ENCODE results near the gene NCMAP.

NCMAP gene

GRCh38 chr1:24568475-24568874 is 12.6 kb downstream of the NCMAP start:
- no CpG with 5 or more reads among the region's 2 CpGs for whole genome bisulfite sequencing, 2 donors (ENCODE audit: extremely low coverage in 2 of 2, insufficient read length in 2 of 2, insufficient replicate concordance in 1 of 2)

GRCh38 chr1:24570265-24571125 is 14.6 kb downstream of the NCMAP start:
- Histone ChIP-seq H3K23ac (ENCODE audit: low read depth, low read length, poor library complexity) (no peak overlapping the region), H3K14ac (ENCODE audit: low read length) (no peak overlapping the region), H3K4me1 (ENCODE audit: control insufficient read depth in 2 of 2, insufficient read depth in 1 of 2, low read depth in 1 of 2, low read length in 2 of 2) (no peaks in the 10 kb centered on the region), H3K9me3 (replicated peaks in 1 of 2; ENCODE audit: control insufficient read depth in 2 of 2, insufficient read depth in 1 of 2, low read depth in 1 of 2, low read length in 2 of 2) (no peaks in the 10 kb centered on the region), H4K91ac (ENCODE audit: low read depth, low read length, poor library complexity) (no peak overlapping the region), H3K27ac (replicated peaks; ENCODE audit: low read length) (no peak overlapping the region), H3K4me2 (ENCODE audit: insufficient read depth, low read length, poor library complexity, severe bottlenecking) (no peak overlapping the region), H3K27me3 (ENCODE audit: control insufficient read depth in 3 of 3, insufficient read depth in 3 of 3, low read depth in 1 of 3, low read length in 3 of 3) (peaks cover 0 to 12% (median 0%) of the 10 kb centered on the region in 3 experiments), H2BK12ac (ENCODE audit: low read length) (no peak overlapping the region), H4K8ac (ENCODE audit: low read depth, low read length) (no peak overlapping the region), H2AK5ac (ENCODE audit: low read depth, low read length) (no peak overlapping the region), H3K36me3 (replicated peaks in 1 of 2; ENCODE audit: control insufficient read depth in 2 of 2, insufficient read depth in 2 of 2, low read length in 2 of 2) (no peaks in the 10 kb centered on the region), H3K4me3 (ENCODE audit: low read length in 2 of 2) (no peak overlapping the region), H2BK15ac (ENCODE audit: low read length) (no peak overlapping the region), H2BK120ac (ENCODE audit: low read depth, low read length) (no peak overlapping the region), H3K79me1 (ENCODE audit: low read depth, low read length) (no peaks in the 10 kb centered on the region), H2AFZ (ENCODE audit: low read length) (no peak overlapping the region), H3K9ac (ENCODE audit: low read depth, low read length, poor library complexity) (no peak overlapping the region), H3K18ac (ENCODE audit: low read length) (no peak overlapping the region), H2BK5ac (ENCODE audit: low read length) (no peak overlapping the region), H3K4ac (ENCODE audit: low read length) (no peak overlapping the region)
- no peak for DNase-seq (ENCODE audit: low spot score)
- WGBS, 2 donors (ENCODE audit: extremely low coverage in 2 of 2, insufficient read length in 2 of 2, insufficient replicate concordance in 1 of 2): no CpG with 5 or more reads among the region's 10 CpGs

More at GRCh38 chr1:24568475-24568874, 12.6 kb downstream of the NCMAP start:
- Histone ChIP-seq H3K14ac (ENCODE audit: low read length) (no peak overlapping the region), H3K9ac (ENCODE audit: low read depth, low read length, poor library complexity) (no peak overlapping the region), H3K79me1 (ENCODE audit: low read depth, low read length) (no peaks in the 10 kb centered on the region), H2AFZ (ENCODE audit: low read length) (no peak overlapping the region), H2BK12ac (ENCODE audit: low read length) (no peak overlapping the region), H2AK5ac (ENCODE audit: low read depth, low read length) (no peak overlapping the region), H3K27me3 (ENCODE audit: control insufficient read depth in 3 of 3, insufficient read depth in 3 of 3, low read depth in 1 of 3, low read length in 3 of 3) (peaks cover 0 to 12% (median 0%) of the 10 kb centered on the region in 3 experiments), H2BK5ac (ENCODE audit: low read length) (no peak overlapping the region), H2BK120ac (ENCODE audit: low read depth, low read length) (no peak overlapping the region), H4K8ac (ENCODE audit: low read depth, low read length) (no peak overlapping the region), H3K23ac (ENCODE audit: low read depth, low read length, poor library complexity) (no peak overlapping the region), H3K4ac (ENCODE audit: low read length) (no peak overlapping the region), H3K4me1 (ENCODE audit: control insufficient read depth in 2 of 2, insufficient read depth in 1 of 2, low read depth in 1 of 2, low read length in 2 of 2) (no peaks in the 10 kb centered on the region), H3K27ac (replicated peaks; ENCODE audit: low read length) (no peak overlapping the region), H4K91ac (ENCODE audit: low read depth, low read length, poor library complexity) (no peak overlapping the region), H2BK15ac (ENCODE audit: low read length) (no peak overlapping the region), H3K4me3 (ENCODE audit: low read length in 2 of 2) (no peak overlapping the region), H3K9me3 (replicated peaks in 1 of 2; ENCODE audit: control insufficient read depth in 2 of 2, insufficient read depth in 1 of 2, low read depth in 1 of 2, low read length in 2 of 2) (no peaks in the 10 kb centered on the region), H3K4me2 (ENCODE audit: insufficient read depth, low read length, poor library complexity, severe bottlenecking) (no peak overlapping the region), H3K18ac (ENCODE audit: low read length) (no peak overlapping the region), H3K36me3 (replicated peaks in 1 of 2; ENCODE audit: control insufficient read depth in 2 of 2, insufficient read depth in 2 of 2, low read length in 2 of 2) (no peaks in the 10 kb centered on the region)
- no peak for DNase-seq (ENCODE audit: low spot score)

- Histone ChIP-seq H3K14ac (ENCODE audit: low read length) (no peak overlapping the region), H3K36me3 (replicated peaks in 1 of 2; ENCODE audit: control insufficient read depth in 2 of 2, insufficient read depth in 2 of 2, low read length in 2 of 2) (no peaks in the 10 kb centered on the region), H2BK120ac (ENCODE audit: low read depth, low read length) (no peak overlapping the region), H3K4me3 (ENCODE audit: low read length in 2 of 2) (peak overlapping the region in 1 of 2 donors; percentile 46), H3K27me3 (ENCODE audit: control insufficient read depth in 3 of 3, insufficient read depth in 3 of 3, low read depth in 1 of 3, low read length in 3 of 3) (peaks cover 0 to 12% (median 0%) of the 10 kb centered on the region in 3 experiments), H4K91ac (ENCODE audit: low read depth, low read length, poor library complexity) (no peak overlapping the region), H2AFZ (ENCODE audit: low read length) (no peak overlapping the region), H4K8ac (ENCODE audit: low read depth, low read length) (no peak overlapping the region), H2BK5ac (ENCODE audit: low read length) (no peak overlapping the region), H3K79me1 (ENCODE audit: low read depth, low read length) (no peaks in the 10 kb centered on the region), H3K27ac (replicated peaks; ENCODE audit: low read length) (no peak overlapping the region), H2BK12ac (ENCODE audit: low read length) (no peak overlapping the region), H3K4me1 (ENCODE audit: control insufficient read depth in 2 of 2, insufficient read depth in 1 of 2, low read depth in 1 of 2, low read length in 2 of 2) (peaks cover 0 to 7% of the 10 kb centered on the region in 2 donors), H3K4ac (ENCODE audit: low read length) (no peak overlapping the region), H3K18ac (ENCODE audit: low read length) (peak overlapping the region; percentile 71), H3K9ac (ENCODE audit: low read depth, low read length, poor library complexity) (no peak overlapping the region), H2BK15ac (ENCODE audit: low read length) (no peak overlapping the region), H3K9me3 (replicated peaks in 1 of 2; ENCODE audit: control insufficient read depth in 2 of 2, insufficient read depth in 1 of 2, low read depth in 1 of 2, low read length in 2 of 2) (no peaks in the 10 kb centered on the region), H3K23ac (ENCODE audit: low read depth, low read length, poor library complexity) (peak overlapping the region; percentile 75), H3K4me2 (ENCODE audit: insufficient read depth, low read length, poor library complexity, severe bottlenecking) (no peak overlapping the region), H2AK5ac (ENCODE audit: low read depth, low read length) (no peak overlapping the region)
- WGBS, 2 donors (ENCODE audit: extremely low coverage in 2 of 2, insufficient read length in 2 of 2, insufficient replicate concordance in 1 of 2): no CpG with 5 or more reads among the region's 9 CpGs
- DNase-seq (ENCODE audit: low spot score): no peak
Measured at GRCh38 chr1:24572301-24572700, 16.4 kb downstream of the NCMAP start.

- Histone ChIP-seq H2AK5ac (ENCODE audit: low read depth, low read length) (no peak overlapping the region), H3K27me3 (ENCODE audit: control insufficient read depth in 3 of 3, insufficient read depth in 3 of 3, low read depth in 1 of 3, low read length in 3 of 3) (peaks cover 0 to 9% (median 0%) of the 10 kb centered on the region in 3 experiments), H2BK5ac (ENCODE audit: low read length) (no peak overlapping the region), H4K8ac (ENCODE audit: low read depth, low read length) (peak overlapping the region; percentile 82), H2BK120ac (ENCODE audit: low read depth, low read length) (no peak overlapping the region), H3K4ac (ENCODE audit: low read length) (no peak overlapping the region), H3K79me1 (ENCODE audit: low read depth, low read length) (no peaks in the 10 kb centered on the region), H3K4me3 (ENCODE audit: low read length in 2 of 2) (no peak overlapping the region), H2BK12ac (ENCODE audit: low read length) (peak overlapping the region; percentile 90), H3K18ac (ENCODE audit: low read length) (peak overlapping the region; percentile 81), H2AFZ (ENCODE audit: low read length) (peak overlapping the region; percentile 74), H2BK15ac (ENCODE audit: low read length) (peak overlapping the region; percentile 64), H3K14ac (ENCODE audit: low read length) (peak overlapping the region; percentile 84), H3K36me3 (replicated peaks in 1 of 2; ENCODE audit: control insufficient read depth in 2 of 2, insufficient read depth in 2 of 2, low read length in 2 of 2) (no peaks in the 10 kb centered on the region), H3K9ac (ENCODE audit: low read depth, low read length, poor library complexity) (peak overlapping the region; percentile 77), H3K4me2 (ENCODE audit: insufficient read depth, low read length, poor library complexity, severe bottlenecking) (no peak overlapping the region), H3K23ac (ENCODE audit: low read depth, low read length, poor library complexity) (peak overlapping the region; percentile 44), H3K9me3 (replicated peaks in 1 of 2; ENCODE audit: control insufficient read depth in 2 of 2, insufficient read depth in 1 of 2, low read depth in 1 of 2, low read length in 2 of 2) (no peaks in the 10 kb centered on the region), H3K27ac (replicated peaks; ENCODE audit: low read length) (peak overlapping the region; percentile 33), H3K4me1 (ENCODE audit: control insufficient read depth in 2 of 2, insufficient read depth in 1 of 2, low read depth in 1 of 2, low read length in 2 of 2) (peaks cover 0 to 7% of the 10 kb centered on the region in 2 donors), H4K91ac (ENCODE audit: low read depth, low read length, poor library complexity) (peak overlapping the region; percentile 85)
- DNase-seq (ENCODE audit: low spot score): no peak
- no CpG with 5 or more reads among the region's 14 CpGs for WGBS, 2 donors (ENCODE audit: extremely low coverage in 2 of 2, insufficient read length in 2 of 2, insufficient replicate concordance in 1 of 2)
Measured at GRCh38 chr1:24575905-24576587, 20.2 kb downstream of the NCMAP start.

Data from neuronal stem cell (in vitro differentiated cells).